Neural cell (in vitro differentiated cells): ENCODE results near the gene DPP9.

Source experiments
- EP300 ChIP-seq: fragments of 450-650 bp; conservative IDR thresholded peaks from 2 replicates; pipeline ENCODE4 v1.6.1; 2014; ENCODE audit warnings: antibody characterized with exemption, mild to moderate bottlenecking, moderate library complexity; ENCODE audit not compliant: poor library complexity, severe bottlenecking
- EZH2 ChIP-seq: fragments of 200-600, 300-800 bp; shearing (Covaris generic), sonication (generic); IDR thresholded peaks from 2 replicates; pipeline ENCODE4 v1.6.1; 2014; ENCODE audit warnings: antibody characterized with exemption, low read length, borderline replicate concordance, mild to moderate bottlenecking; ENCODE audit not compliant: insufficient read depth, poor library complexity, severe bottlenecking
- MXI1 ChIP-seq: fragments of 450-650 bp; conservative IDR thresholded peaks from 2 replicates; pipeline ENCODE4 v1.6.1; 2014; ENCODE audit warnings: antibody characterized with exemption, mild to moderate bottlenecking; ENCODE audit not compliant: poor library complexity, severe bottlenecking
- POLR2AphosphoS5 ChIP-seq: IDR thresholded peaks from 2 replicates; pipeline ENCODE4 v1.6.1; 2012
- RAD21 ChIP-seq: fragments of 450-650 bp; conservative IDR thresholded peaks from 2 replicates; pipeline ENCODE4 v1.6.1; 2014; ENCODE audit warnings: antibody characterized with exemption, mild to moderate bottlenecking, moderate library complexity
- TAF1 ChIP-seq: IDR thresholded peaks from 2 replicates; pipeline ENCODE4 v1.6.1; 2012; ENCODE audit warnings: low read depth
- TF ChIP-seq, protein P1 (sequence below): fragments of 450-650 bp; IDR thresholded peaks from 2 replicates; pipeline ENCODE4 v1.5.1; 2014; ENCODE audit warnings: antibody characterized with exemption, mild to moderate bottlenecking, moderate library complexity; ENCODE audit not compliant: poor library complexity, severe bottlenecking
- TF ChIP-seq, protein P2 (sequence below): IDR thresholded peaks from 2 replicates; pipeline ENCODE4 v1.6.1; 2012; ENCODE audit warnings: borderline replicate concordance

DNA sequence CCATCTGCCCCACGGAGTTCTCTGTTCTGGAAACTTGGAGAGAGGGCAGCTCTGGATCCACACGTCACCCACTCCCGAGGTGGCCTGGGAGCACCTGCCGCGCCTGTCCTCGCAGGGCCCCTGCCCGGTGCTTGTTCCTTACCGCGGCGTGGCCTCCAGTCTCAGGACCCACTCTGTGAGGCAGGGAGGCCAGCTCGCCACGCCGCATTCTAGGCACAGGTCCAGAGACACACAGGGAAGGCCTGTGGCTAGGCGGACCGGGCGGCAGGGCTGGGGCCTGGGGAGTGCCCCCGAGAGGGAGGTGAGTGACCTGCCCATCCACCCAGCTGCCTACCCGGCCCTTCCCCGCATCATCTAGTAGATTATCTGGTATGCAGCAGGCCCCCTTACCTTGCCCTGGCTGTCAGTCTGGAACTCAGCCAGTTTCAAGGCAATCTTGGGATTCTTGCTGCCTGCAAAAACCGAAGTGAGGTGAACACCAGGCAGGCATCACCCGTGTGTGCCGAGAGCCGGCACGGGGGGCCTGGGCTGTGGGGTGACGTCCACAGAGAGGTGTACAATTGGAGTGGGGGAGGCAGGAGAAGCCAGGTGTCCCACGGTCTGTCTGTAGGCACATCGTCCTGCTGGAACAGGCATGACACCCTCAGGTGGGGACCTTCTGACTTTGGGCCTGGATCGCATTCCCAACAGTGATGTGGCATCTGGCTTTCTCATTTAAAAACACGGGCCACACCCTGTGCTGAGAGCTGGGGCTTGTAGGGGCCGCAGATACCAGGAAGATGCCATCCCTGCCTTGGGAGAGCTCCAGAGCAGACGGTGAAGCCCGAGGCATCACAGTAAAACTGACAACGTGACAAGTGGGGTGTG is 23.6 kb downstream of the DPP9 start:
- TF ChIP-seq EZH2, result no peak
- TF ChIP-seq POLR2AphosphoS5, result no peak
- TF ChIP-seq, protein P1, sequence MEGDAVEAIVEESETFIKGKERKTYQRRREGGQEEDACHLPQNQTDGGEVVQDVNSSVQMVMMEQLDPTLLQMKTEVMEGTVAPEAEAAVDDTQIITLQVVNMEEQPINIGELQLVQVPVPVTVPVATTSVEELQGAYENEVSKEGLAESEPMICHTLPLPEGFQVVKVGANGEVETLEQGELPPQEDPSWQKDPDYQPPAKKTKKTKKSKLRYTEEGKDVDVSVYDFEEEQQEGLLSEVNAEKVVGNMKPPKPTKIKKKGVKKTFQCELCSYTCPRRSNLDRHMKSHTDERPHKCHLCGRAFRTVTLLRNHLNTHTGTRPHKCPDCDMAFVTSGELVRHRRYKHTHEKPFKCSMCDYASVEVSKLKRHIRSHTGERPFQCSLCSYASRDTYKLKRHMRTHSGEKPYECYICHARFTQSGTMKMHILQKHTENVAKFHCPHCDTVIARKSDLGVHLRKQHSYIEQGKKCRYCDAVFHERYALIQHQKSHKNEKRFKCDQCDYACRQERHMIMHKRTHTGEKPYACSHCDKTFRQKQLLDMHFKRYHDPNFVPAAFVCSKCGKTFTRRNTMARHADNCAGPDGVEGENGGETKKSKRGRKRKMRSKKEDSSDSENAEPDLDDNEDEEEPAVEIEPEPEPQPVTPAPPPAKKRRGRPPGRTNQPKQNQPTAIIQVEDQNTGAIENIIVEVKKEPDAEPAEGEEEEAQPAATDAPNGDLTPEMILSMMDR, result no peak
- no peak for TF ChIP-seq EP300
- no peak for TF ChIP-seq MXI1
- TF ChIP-seq TAF1, result no peak
- TF ChIP-seq RAD21, result no peak
- TF ChIP-seq, protein P2, sequence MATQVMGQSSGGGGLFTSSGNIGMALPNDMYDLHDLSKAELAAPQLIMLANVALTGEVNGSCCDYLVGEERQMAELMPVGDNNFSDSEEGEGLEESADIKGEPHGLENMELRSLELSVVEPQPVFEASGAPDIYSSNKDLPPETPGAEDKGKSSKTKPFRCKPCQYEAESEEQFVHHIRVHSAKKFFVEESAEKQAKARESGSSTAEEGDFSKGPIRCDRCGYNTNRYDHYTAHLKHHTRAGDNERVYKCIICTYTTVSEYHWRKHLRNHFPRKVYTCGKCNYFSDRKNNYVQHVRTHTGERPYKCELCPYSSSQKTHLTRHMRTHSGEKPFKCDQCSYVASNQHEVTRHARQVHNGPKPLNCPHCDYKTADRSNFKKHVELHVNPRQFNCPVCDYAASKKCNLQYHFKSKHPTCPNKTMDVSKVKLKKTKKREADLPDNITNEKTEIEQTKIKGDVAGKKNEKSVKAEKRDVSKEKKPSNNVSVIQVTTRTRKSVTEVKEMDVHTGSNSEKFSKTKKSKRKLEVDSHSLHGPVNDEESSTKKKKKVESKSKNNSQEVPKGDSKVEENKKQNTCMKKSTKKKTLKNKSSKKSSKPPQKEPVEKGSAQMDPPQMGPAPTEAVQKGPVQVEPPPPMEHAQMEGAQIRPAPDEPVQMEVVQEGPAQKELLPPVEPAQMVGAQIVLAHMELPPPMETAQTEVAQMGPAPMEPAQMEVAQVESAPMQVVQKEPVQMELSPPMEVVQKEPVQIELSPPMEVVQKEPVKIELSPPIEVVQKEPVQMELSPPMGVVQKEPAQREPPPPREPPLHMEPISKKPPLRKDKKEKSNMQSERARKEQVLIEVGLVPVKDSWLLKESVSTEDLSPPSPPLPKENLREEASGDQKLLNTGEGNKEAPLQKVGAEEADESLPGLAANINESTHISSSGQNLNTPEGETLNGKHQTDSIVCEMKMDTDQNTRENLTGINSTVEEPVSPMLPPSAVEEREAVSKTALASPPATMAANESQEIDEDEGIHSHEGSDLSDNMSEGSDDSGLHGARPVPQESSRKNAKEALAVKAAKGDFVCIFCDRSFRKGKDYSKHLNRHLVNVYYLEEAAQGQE, result no peak
